ENCODE data around the gene PTPRK.
A peak's percentile ranks its signal among the peaks of the same experiment; 100 is the strongest.

The PTPRK gene

GRCh38 chr6:128280066-128280465 lies 240.3 kb downstream of the PTPRK start:
- DNase-seq, result no peak

GRCh38 chr6:128278836-128279235 lies 241.6 kb downstream of the PTPRK start:
- DNase-seq, result no peak

- no peak for DNase-seq
Observed at GRCh38 chr6:128277379-128277778, 243.0 kb downstream of the PTPRK start.

- DNase-seq, result no peak
Observed at GRCh38 chr6:128276311-128276710, 244.1 kb downstream of the PTPRK start.

- DNase-seq, result no peak
Observed at GRCh38 chr6:128275681-128276080, 244.7 kb downstream of the PTPRK start.

GRCh38 chr6:128275030-128275429 lies 245.4 kb downstream of the PTPRK start:
- no peak for DNase-seq

- DNase-seq, result no peak
Observed at GRCh38 chr6:128271527-128271926, 248.9 kb downstream of the PTPRK start.

GRCh38 chr6:128271011-128271410 lies 249.4 kb downstream of the PTPRK start:
- no peak for DNase-seq

GRCh38 chr6:128266946-128267345 lies 253.5 kb downstream of the PTPRK start:
- no peak for DNase-seq

- no peak for DNase-seq
Observed at GRCh38 chr6:128265706-128266105, 254.7 kb downstream of the PTPRK start.

GRCh38 chr6:128259730-128260685 lies 260.4 kb downstream of the PTPRK start:
- no peak for DNase-seq

GRCh38 chr6:128259029-128259724 lies 261.2 kb downstream of the PTPRK start:
- DNase-seq, result no peak

GRCh38 chr6:128256095-128256494 lies 264.3 kb downstream of the PTPRK start:
- no peak for DNase-seq

GRCh38 chr6:128252341-128253176 lies 267.8 kb downstream of the PTPRK start:
- peak; percentile 48 for DNase-seq

- DNase-seq, result no peak
Observed at GRCh38 chr6:128251445-128252340, 268.7 kb downstream of the PTPRK start.

GRCh38 chr6:128250370-128251070 lies 269.9 kb downstream of the PTPRK start:
- DNase-seq, result no peak

GRCh38 chr6:128249429-128249828 lies 271.0 kb downstream of the PTPRK start:
- DNase-seq, result no peak

- DNase-seq, result no peak
Observed at GRCh38 chr6:128246472-128247260, 273.7 kb downstream of the PTPRK start.

GRCh38 chr6:128244751-128245405 lies 275.5 kb downstream of the PTPRK start:
- peak; percentile 9 for DNase-seq
